PFSK-1 (cell line): ENCODE results near the gene TUT1.

ENCODE experiments used
- POLR2AphosphoS5 ChIP-seq: IDR thresholded peaks from 2 replicates; pipeline ENCODE4 v1.6.1; 2012; ENCODE audit warnings: low read depth, mild to moderate bottlenecking, control low read depth, low read length, moderate library complexity
- TAF1 ChIP-seq: IDR thresholded peaks from 2 replicates; pipeline ENCODE4 v1.6.1; 2012; ENCODE audit warnings: low read length, control low read depth, borderline replicate concordance; ENCODE audit not compliant: insufficient read depth

DNA sequence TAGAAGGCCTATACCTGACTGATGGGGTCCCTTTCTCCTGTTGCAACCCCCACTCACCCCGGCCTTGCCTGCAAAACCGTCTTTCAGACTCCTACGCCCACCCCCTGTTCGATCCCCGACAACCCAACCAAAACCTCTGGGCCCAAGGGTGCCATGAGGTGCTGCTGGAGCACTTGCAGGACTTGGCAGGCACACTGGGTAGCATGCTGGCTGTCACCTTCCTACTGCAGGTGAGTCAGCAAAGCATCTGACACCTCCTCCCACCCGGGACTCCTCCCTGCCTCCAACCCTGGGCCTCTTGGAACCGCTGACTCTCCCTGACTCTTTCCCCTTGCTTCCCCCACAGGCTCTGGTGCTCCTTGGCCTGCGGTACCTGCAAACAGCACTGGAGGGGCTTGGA, 23.0 kb upstream of the TUT1 start:
- TF ChIP-seq TAF1 (no peak), POLR2AphosphoS5 (no peak)
